ENCODE results near the gene GALNT1. TPM values are rescaled to one million over a fixed set of nuclear protein-coding genes. Genes with fewer than 3 reads are reported as not detected.

Gene GALNT1
- total RNA-seq, 1 experiment from 2014 or later, result 54.7 TPM

DNA sequence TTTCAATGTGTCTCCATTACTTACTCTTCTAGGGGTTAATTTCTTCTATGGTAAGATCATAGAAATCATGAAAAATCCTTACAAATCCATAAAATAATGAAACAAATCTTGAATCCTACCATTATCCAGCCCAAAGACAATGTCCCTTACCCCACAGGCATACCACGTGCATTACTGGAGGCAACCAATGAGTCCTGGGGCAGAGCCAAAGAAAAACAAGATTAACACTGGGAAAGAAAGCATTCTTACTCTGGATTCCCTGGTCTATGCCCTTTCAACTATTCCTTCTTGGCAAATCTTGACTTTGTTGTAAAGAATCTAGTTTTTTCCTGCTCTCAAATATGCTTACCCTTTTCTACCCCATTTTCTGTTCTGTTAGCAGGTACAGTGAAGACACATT, 3.1 kb upstream of the GALNT1 start:
- no peaks in the 10 kb centered on the region for H3K36me3 ChIP-seq (ENCODE audit: control insufficient read depth in 1 of 2, insufficient read depth in 2 of 2, low read length in 2 of 2)
- H3K4me3 ChIP-seq (replicated peaks in 1 of 2; ENCODE audit: low read depth in 1 of 2, low read length in 2 of 2), result no peak overlapping the region
- H3K9ac ChIP-seq (ENCODE audit: low read length), result no peak overlapping the region
- no peak overlapping the region for H3K27ac ChIP-seq (ENCODE audit: low read depth, low read length)
- H2AFZ ChIP-seq (ENCODE audit: low read depth, low read length, poor library complexity, severe bottlenecking), result no peak overlapping the region
- H3K9me2 ChIP-seq (ENCODE audit: insufficient read depth), result no peaks in the 10 kb centered on the region
- RAD21 ChIA-PET (ENCODE audit: low non-redundant PET in 1 of 2, low total read pairs in 2 of 2, uncharacterized antibody in 2 of 2, unreplicated experiment in 2 of 2), result no interaction called here
- ATAC-seq (no peak), DNase-seq (ENCODE audit: low read depth, low spot score) (no peak)
- no peaks in the 10 kb centered on the region for H4K20me1 ChIP-seq (ENCODE audit: insufficient read depth)
- peaks cover 10 to 17% of the 10 kb centered on the region in 2 experiments; a peak in 3 of 4 replicates for H3K4me1 ChIP-seq (ENCODE audit: control insufficient read depth in 1 of 2, insufficient read depth in 2 of 2, low read length in 2 of 2)
- POLR2A ChIA-PET, result no interaction called here
- CTCF ChIA-PET, result no interaction called here
- peaks cover 0 to 3% of the 10 kb centered on the region in 2 experiments; a peak in 1 of 4 replicates for H3K9me3 ChIP-seq (ENCODE audit: control insufficient read depth in 1 of 2, insufficient read depth in 1 of 2, low read depth in 1 of 2, low read length in 2 of 2)
- TF ChIP-seq ZFX (IDR thresholded peaks at IDR 0.05) (no peak), FOSL1 (IDR thresholded peaks at IDR 0.05; ENCODE audit: low read depth) (no peak), JUND (IDR thresholded peaks at IDR 0.05) (no peak), SP1 (IDR thresholded peaks at IDR 0.05; ENCODE audit: low read depth) (no peak), SIN3A (IDR thresholded peaks at IDR 0.05; ENCODE audit: low read depth) (no peak), ZNF274 (IDR thresholded peaks at IDR 0.05; ENCODE audit: low read depth, low read length) (no peak), RAD21 (IDR thresholded peaks at IDR 0.05; ENCODE audit: low read depth) (no peak), CBX3 (IDR thresholded peaks at IDR 0.05; ENCODE audit: low read depth) (no peak), EGR1 (IDR thresholded peaks at IDR 0.05; ENCODE audit: low read depth) (no peak), CEBPB (IDR thresholded peaks at IDR 0.05; ENCODE audit: low read depth) (no peak), POLR2AphosphoS5 (IDR thresholded peaks at IDR 0.05; ENCODE audit: low read depth, low read length) (no peak)
- TF ChIP-seq, protein P1, sequence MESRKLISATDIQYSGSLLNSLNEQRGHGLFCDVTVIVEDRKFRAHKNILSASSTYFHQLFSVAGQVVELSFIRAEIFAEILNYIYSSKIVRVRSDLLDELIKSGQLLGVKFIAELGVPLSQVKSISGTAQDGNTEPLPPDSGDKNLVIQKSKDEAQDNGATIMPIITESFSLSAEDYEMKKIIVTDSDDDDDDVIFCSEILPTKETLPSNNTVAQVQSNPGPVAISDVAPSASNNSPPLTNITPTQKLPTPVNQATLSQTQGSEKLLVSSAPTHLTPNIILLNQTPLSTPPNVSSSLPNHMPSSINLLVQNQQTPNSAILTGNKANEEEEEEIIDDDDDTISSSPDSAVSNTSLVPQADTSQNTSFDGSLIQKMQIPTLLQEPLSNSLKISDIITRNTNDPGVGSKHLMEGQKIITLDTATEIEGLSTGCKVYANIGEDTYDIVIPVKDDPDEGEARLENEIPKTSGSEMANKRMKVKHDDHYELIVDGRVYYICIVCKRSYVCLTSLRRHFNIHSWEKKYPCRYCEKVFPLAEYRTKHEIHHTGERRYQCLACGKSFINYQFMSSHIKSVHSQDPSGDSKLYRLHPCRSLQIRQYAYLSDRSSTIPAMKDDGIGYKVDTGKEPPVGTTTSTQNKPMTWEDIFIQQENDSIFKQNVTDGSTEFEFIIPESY (IDR thresholded peaks at IDR 0.05; ENCODE audit: extremely low read depth, insufficient replicate concordance, low read length), result no peak
- TF ChIP-seq, protein P2, sequence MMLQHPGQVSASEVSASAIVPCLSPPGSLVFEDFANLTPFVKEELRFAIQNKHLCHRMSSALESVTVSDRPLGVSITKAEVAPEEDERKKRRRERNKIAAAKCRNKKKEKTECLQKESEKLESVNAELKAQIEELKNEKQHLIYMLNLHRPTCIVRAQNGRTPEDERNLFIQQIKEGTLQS (IDR thresholded peaks at IDR 0.05), result no peak
- TF ChIP-seq, protein P3, sequence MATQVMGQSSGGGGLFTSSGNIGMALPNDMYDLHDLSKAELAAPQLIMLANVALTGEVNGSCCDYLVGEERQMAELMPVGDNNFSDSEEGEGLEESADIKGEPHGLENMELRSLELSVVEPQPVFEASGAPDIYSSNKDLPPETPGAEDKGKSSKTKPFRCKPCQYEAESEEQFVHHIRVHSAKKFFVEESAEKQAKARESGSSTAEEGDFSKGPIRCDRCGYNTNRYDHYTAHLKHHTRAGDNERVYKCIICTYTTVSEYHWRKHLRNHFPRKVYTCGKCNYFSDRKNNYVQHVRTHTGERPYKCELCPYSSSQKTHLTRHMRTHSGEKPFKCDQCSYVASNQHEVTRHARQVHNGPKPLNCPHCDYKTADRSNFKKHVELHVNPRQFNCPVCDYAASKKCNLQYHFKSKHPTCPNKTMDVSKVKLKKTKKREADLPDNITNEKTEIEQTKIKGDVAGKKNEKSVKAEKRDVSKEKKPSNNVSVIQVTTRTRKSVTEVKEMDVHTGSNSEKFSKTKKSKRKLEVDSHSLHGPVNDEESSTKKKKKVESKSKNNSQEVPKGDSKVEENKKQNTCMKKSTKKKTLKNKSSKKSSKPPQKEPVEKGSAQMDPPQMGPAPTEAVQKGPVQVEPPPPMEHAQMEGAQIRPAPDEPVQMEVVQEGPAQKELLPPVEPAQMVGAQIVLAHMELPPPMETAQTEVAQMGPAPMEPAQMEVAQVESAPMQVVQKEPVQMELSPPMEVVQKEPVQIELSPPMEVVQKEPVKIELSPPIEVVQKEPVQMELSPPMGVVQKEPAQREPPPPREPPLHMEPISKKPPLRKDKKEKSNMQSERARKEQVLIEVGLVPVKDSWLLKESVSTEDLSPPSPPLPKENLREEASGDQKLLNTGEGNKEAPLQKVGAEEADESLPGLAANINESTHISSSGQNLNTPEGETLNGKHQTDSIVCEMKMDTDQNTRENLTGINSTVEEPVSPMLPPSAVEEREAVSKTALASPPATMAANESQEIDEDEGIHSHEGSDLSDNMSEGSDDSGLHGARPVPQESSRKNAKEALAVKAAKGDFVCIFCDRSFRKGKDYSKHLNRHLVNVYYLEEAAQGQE (IDR thresholded peaks at IDR 0.05; ENCODE audit: low read depth), result no peak
- TF ChIP-seq, protein P4, sequence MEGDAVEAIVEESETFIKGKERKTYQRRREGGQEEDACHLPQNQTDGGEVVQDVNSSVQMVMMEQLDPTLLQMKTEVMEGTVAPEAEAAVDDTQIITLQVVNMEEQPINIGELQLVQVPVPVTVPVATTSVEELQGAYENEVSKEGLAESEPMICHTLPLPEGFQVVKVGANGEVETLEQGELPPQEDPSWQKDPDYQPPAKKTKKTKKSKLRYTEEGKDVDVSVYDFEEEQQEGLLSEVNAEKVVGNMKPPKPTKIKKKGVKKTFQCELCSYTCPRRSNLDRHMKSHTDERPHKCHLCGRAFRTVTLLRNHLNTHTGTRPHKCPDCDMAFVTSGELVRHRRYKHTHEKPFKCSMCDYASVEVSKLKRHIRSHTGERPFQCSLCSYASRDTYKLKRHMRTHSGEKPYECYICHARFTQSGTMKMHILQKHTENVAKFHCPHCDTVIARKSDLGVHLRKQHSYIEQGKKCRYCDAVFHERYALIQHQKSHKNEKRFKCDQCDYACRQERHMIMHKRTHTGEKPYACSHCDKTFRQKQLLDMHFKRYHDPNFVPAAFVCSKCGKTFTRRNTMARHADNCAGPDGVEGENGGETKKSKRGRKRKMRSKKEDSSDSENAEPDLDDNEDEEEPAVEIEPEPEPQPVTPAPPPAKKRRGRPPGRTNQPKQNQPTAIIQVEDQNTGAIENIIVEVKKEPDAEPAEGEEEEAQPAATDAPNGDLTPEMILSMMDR (IDR thresholded peaks at IDR 0.05 in 2 of 3, conservative IDR thresholded peaks at IDR 0.05 in 1 of 3; ENCODE audit: borderline replicate concordance in 1 of 3, insufficient read depth in 1 of 3, low read depth in 2 of 3, low read length in 2 of 3), result no peak
- BruUV-seq (replicated peaks), result no TSS peak
- peaks cover 13% of the 10 kb centered on the region for H3K79me2 ChIP-seq (ENCODE audit: insufficient read depth, low read length)
- H3K4me2 ChIP-seq (ENCODE audit: low read length), result no peak overlapping the region
- intact Hi-C loops (cut with micrococcal nuclease), result no loop called here
- H3K27me3 ChIP-seq (ENCODE audit: insufficient read depth, low read length), result no peaks in the 10 kb centered on the region
